ENCODE data around the gene SMARCAD1. TPM values are rescaled to one million over a fixed set of nuclear protein-coding genes. Genes with fewer than 3 reads are reported as not detected.

The SMARCAD1 gene
- total and polyA plus RNA-seq, 9 of the 15 experiments (the other 6 are each of a cell fraction or from before 2014, with no cell fraction given) = 11.2 to 52.2 (median 34.6) TPM

DNA sequence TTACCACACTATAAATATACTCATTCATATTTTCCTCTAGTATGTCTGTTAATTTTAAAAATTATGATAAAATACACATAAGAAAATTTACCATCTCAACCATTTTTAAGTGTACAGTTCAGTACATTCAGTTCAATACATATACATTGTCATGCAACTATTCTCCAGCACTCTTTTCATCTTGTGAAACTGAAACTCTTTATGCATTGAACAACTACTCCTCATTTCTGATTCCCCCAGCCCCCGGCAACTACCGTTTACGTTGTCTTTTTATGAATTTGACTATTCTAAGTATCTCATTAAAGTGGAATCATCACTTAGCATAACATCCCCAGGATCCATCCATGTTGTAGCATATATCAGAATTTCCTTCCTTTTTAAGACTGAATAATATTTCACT lies 8.7 kb downstream of the SMARCAD1 start:
- 96% methylated on average over 3 of the region's 3 CpGs for WGBS (ENCODE audit: insufficient coverage, low coverage, missing lambda C conversion rate)
- no peak for FAIRE-seq
- intact Hi-C loops (cut with micrococcal nuclease) = no loop called here

DNA sequence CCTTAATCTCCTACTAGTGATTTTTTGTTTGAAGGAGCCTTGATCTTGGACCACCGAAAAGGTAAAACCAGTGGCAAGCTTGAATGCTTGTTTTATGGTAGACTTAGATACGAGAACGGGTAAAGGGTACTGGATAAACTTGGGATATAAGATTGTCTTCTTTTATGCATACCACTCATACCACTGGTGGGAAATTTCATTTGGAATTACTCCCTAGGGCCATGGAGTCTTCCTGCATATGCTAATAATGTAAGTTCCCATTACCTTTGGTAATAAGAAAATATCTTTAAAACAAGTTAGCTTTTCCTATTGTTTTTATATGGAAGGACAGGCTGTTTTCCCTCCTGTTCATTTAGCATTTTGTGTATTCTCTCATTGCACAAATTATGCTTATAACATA lies 11.7 kb downstream of the SMARCAD1 start:
- ATAC-seq = no peak
- H3K4me3 ChIP-seq = no peak overlapping the region
- H3K9me3 ChIP-seq (replicated peaks; ENCODE audit: control insufficient read depth, insufficient read depth, low read depth, low read length) = no peaks in the 10 kb centered on the region
- no peaks in the 10 kb centered on the region for H4K20me1 ChIP-seq (replicated peaks; ENCODE audit: control insufficient read depth, insufficient read depth, low read length)
- no peak for DNase-seq (ENCODE audit: extremely low read depth in 1 of 4, low spot score in 3 of 4)
- in situ Hi-C loops (cut with MboI) = no loop called here
- H3K4me1 ChIP-seq (replicated peaks in 1 of 2; ENCODE audit: control insufficient read depth in 2 of 2, insufficient read depth in 2 of 2, low read length in 2 of 2) = no peaks in the 10 kb centered on the region
- no peaks in the 10 kb centered on the region for H3K27me3 ChIP-seq (ENCODE audit: control insufficient read depth in 2 of 2, insufficient read depth in 2 of 2, low read length in 2 of 2)
- H2AFZ ChIP-seq (ENCODE audit: low read depth, low read length) = no peak overlapping the region
- no peak overlapping the region for H3K9ac ChIP-seq (ENCODE audit: insufficient read depth in 1 of 2, low read depth in 2 of 2, low read length in 2 of 2)
- no peaks in the 10 kb centered on the region for H3K9me1 ChIP-seq (ENCODE audit: control insufficient read depth, insufficient read depth, low read length)
- ChIA-PET CTCF (ENCODE audit: low intra/inter-chr PET ratio) (no interaction called here), POLR2A (interaction anchor here (1.4 kb wide), 1 partner anchor 12 kb away, joined by 3 read pairs; the partner anchor contains the start of gene SMARCAD1)
- peaks cover 71% of the 10 kb centered on the region; the same call in 2 of the 3 replicates for H3K36me3 ChIP-seq (ENCODE audit: control insufficient read depth, insufficient read depth, low read length)
- peaks cover 62% of the 10 kb centered on the region for H3K79me2 ChIP-seq (ENCODE audit: control insufficient read depth, insufficient read depth, low read length)
- H3K4me2 ChIP-seq (ENCODE audit: insufficient read depth, low read length) = no peak overlapping the region
- no TSS peak for BruUV-seq (replicated peaks)
- intact Hi-C loops (cut with micrococcal nuclease) = no loop called here
- WGBS (ENCODE audit: insufficient coverage, low coverage, missing lambda C conversion rate) = 97% methylated on average over 3 of the region's 3 CpGs
- no peak overlapping the region for H3K27ac ChIP-seq (ENCODE audit: extremely low read depth, low read depth, low read length)
- FAIRE-seq = no peak
- TF ChIP-seq, protein P1, sequence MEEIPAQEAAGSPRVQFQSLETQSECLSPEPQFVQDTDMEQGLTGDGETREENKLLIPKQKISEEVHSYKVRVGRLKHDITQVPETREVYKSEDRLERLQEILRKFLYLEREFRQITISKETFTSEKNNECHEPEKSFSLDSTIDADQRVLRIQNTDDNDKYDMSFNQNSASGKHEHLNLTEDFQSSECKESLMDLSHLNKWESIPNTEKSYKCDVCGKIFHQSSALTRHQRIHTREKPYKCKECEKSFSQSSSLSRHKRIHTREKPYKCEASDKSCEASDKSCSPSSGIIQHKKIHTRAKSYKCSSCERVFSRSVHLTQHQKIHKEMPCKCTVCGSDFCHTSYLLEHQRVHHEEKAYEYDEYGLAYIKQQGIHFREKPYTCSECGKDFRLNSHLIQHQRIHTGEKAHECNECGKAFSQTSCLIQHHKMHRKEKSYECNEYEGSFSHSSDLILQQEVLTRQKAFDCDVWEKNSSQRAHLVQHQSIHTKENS (CRISPR knock-in tag; IDR thresholded peaks at IDR 0.05) = no peak
- TF ChIP-seq TRIM28 (IDR thresholded peaks at IDR 0.05) (no peak), KDM1A (IDR thresholded peaks at IDR 0.05) (no peak), L3MBTL2 (IDR thresholded peaks at IDR 0.05) (no peak), ZNF561 (CRISPR knock-in tag; conservative IDR thresholded peaks at IDR 0.05) (no peak), ZNF644 (tag; IDR thresholded peaks at IDR 0.05; ENCODE audit: low read depth) (no peak), HNRNPUL1 (IDR thresholded peaks at IDR 0.05; ENCODE audit: low read length) (no peak), HIVEP1 (CRISPR knock-in tag; IDR thresholded peaks at IDR 0.05) (no peak), ETS2 (tag; IDR thresholded peaks at IDR 0.05; ENCODE audit: borderline replicate concordance, poor library complexity, severe bottlenecking) (no peak), ZNF239 (CRISPR knock-in tag; IDR thresholded peaks at IDR 0.05) (no peak), TAL1 (IDR thresholded peaks at IDR 0.05) (no peak), SNRNP70 (optimal IDR thresholded peaks at IDR 0.05; ENCODE audit: low read depth, low read length) (no peak), ZNF24 (IDR thresholded peaks at IDR 0.05) (no peak)

More for the DNA sequence above, 8.7 kb downstream of the SMARCAD1 start:
- no peaks in the 10 kb centered on the region for H3K27me3 ChIP-seq (ENCODE audit: control insufficient read depth in 2 of 2, insufficient read depth in 2 of 2, low read length in 2 of 2)
- H3K27ac ChIP-seq (ENCODE audit: extremely low read depth, low read depth, low read length) = no peak overlapping the region
- no peaks in the 10 kb centered on the region for H3K9me3 ChIP-seq (replicated peaks; ENCODE audit: control insufficient read depth, insufficient read depth, low read depth, low read length)
- H3K79me2 ChIP-seq (ENCODE audit: control insufficient read depth, insufficient read depth, low read length) = peaks cover 65% of the 10 kb centered on the region
- TF ChIP-seq NUFIP1 (IDR thresholded peaks at IDR 0.05; ENCODE audit: partially characterized antibody) = no peak
- H3K9ac ChIP-seq (ENCODE audit: insufficient read depth in 1 of 2, low read depth in 2 of 2, low read length in 2 of 2) = no peak overlapping the region
- POLR2A ChIA-PET = no interaction called here
- BruUV-seq (replicated peaks) = no TSS peak
- no peak overlapping the region for H3K4me3 ChIP-seq
- H3K4me2 ChIP-seq (ENCODE audit: insufficient read depth, low read length) = no peak overlapping the region
- CTCF ChIA-PET (ENCODE audit: low intra/inter-chr PET ratio) = no interaction called here
- no peaks in the 10 kb centered on the region for H4K20me1 ChIP-seq (replicated peaks; ENCODE audit: control insufficient read depth, insufficient read depth, low read length)
- ATAC-seq (no peak), DNase-seq (ENCODE audit: extremely low read depth in 1 of 4, low spot score in 3 of 4) (no peak)
- H3K9me1 ChIP-seq (ENCODE audit: control insufficient read depth, insufficient read depth, low read length) = no peaks in the 10 kb centered on the region
- no peak overlapping the region for H2AFZ ChIP-seq (ENCODE audit: low read depth, low read length)
- H3K4me1 ChIP-seq (replicated peaks in 1 of 2; ENCODE audit: control insufficient read depth in 2 of 2, insufficient read depth in 2 of 2, low read length in 2 of 2) = no peaks in the 10 kb centered on the region
- in situ Hi-C loops (cut with MboI) = no loop called here
- H3K36me3 ChIP-seq (ENCODE audit: control insufficient read depth, insufficient read depth, low read length) = peaks cover 87% of the 10 kb centered on the region

Data from K562 (cell line).